HG03045 (cell line): ENCODE measurements around the gene FITM1.

Source experiments
- ATAC-seq: cut with Tn5 transposase; IDR thresholded peaks from one replicate; pipeline ENCODE4 v1.9.1; 2021; ENCODE audit warnings: mild to moderate bottlenecking, moderate library complexity; ENCODE audit not compliant: unreplicated experiment

The FITM1 gene

DNA sequence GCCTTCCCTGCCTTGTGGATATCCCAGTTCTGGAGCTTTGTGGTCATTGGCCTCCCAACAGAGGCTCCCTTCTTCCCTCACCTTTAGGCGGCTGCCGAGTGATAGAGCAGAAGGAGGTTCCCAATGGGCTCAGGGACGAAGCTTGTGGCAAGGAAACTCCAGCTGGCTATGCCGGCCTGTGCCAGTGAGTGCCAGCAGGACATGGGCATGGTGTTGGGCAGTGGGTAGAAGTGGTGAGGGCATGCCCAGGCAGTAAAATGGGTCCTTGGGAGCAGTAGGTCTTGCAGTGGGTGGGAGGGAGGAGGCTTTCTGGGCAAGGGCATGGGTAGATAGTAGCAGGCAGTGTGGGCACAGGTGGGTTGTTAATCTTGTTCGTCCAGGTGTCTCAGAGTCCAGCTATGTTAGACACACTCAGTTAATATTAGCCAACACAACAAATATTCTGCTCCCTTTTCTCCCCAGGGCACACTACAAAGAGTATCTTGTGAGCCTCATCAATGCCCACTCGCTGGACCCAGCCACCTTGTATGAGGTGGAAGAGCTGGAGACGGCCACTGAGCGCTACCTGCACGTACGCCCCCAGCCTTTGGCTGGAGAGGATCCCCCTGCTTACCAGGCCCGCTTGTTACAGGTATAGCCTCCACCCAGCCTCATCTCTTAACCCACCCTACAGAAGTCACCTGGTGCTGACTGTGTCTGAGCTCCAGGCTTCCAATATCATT lies 29.5 kb downstream of the FITM1 start:
- ATAC-seq = no peak

DNA sequence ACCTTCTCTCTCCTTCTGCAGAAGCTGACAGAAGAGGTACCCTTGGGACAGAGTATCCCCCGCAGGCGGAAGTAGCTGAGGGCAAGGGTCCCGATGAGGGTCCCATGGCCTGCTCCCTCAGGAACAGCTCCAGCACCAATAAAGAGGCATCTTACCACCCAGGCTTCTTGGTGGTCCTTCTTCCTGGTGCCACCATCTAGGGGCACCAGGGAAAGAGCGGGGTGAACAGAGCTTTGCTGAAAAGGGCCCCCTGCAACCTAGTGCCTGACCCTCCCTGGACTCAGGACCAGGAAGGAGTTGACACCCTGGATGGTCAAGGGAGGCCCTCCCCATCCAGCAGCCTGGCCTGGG lies 30.0 kb downstream of the FITM1 start:
- no peak for ATAC-seq

DNA sequence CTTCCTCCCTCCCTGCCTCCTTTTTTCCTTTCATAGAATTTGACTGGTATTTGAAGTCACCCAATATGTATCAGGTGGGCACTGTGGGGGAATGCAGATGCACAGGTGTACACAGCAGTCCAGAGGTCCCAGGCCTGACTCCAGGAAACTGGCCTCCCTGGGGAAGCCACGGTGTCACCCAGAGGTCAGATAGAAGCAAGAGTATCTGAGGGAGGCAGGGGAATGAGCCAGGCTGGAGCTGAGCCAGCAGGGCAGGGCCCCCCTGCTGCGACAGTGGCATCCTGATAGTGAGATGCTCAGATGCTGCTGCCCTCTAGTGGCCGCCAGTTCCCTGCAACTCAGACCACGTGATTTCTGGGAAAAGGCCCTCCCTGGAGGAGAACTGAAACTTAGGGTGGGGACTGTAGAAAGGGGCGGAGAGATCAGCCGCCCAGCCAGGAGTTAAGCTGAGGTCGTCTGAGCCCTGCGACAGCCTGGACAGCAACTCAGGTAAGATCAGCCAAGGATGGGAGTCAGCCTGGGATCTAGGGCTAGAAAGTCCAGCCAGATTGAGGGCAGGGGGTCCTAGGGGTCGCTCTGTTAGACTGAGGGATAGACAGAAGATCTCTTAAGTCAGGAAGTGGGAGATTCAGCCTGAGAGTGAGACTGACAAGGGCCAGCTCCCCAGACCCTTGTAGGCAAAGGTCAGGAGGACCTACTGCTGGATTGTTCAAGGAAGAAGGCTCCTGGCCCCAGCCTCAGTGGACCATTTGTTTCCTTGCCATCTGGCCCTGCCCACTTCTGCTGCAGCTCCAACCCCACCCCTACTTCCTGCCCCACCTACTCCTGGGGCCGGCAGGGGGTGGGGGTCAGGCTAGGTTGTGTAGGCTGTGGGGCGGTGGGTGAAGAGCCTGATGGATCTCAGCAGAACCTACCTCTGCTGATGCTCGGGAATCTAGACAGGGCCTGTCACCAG lies 30.7 kb downstream of the FITM1 start, which contains the start of gene IRF9:
Gene IRF9 (plus strand): TSS at position 416 of the 955 bp plus-strand sequence. CDS start 880 bp downstream, outside the sequence.
- ATAC-seq = peak; percentile 71

DNA sequence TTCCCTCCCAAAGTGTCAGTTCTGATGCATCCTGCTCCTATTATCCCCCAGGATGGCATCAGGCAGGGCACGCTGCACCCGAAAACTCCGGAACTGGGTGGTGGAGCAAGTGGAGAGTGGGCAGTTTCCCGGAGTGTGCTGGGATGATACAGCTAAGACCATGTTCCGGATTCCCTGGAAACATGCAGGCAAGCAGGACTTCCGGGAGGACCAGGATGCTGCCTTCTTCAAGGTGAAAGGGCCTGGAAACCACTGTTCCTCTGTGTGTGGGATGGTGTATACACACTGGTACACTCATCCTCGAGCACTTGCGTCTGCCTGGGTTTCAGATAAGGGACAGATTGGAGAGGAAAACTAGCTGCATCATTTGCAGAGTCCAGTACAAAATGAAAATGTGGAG lies 31.6 kb downstream of the FITM1 start:
- ATAC-seq = no peak

DNA sequence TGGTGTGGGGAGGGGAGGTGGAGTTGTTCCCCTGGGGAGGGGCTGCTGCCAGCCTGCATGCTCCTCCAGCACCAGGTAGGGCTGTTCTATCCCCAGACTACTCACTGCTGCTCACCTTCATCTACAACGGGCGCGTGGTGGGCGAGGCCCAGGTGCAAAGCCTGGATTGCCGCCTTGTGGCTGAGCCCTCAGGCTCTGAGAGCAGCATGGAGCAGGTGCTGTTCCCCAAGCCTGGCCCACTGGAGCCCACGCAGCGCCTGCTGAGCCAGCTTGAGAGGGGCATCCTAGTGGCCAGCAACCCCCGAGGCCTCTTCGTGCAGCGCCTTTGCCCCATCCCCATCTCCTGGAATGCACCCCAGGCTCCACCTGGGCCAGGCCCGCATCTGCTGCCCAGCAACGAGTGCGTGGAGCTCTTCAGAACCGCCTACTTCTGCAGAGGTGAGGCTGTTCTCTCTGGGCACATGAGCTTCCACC lies 34.1 kb downstream of the FITM1 start:
- ATAC-seq = no peak

DNA sequence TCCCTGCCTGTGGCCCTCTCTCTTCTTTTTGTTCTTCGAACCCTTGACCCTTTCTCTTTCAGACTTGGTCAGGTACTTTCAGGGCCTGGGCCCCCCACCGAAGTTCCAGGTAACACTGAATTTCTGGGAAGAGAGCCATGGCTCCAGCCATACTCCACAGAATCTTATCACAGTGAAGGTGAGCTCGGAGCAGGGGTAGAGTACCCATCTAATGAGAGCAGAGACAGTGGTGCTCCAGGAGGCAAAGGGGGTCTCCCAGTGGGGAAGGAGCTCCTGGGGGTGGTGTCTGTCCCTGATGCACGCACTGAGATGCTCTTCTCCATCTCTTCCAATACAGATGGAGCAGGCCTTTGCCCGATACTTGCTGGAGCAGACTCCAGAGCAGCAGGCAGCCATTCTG lies 35.3 kb downstream of the FITM1 start:
- no peak for ATAC-seq

DNA sequence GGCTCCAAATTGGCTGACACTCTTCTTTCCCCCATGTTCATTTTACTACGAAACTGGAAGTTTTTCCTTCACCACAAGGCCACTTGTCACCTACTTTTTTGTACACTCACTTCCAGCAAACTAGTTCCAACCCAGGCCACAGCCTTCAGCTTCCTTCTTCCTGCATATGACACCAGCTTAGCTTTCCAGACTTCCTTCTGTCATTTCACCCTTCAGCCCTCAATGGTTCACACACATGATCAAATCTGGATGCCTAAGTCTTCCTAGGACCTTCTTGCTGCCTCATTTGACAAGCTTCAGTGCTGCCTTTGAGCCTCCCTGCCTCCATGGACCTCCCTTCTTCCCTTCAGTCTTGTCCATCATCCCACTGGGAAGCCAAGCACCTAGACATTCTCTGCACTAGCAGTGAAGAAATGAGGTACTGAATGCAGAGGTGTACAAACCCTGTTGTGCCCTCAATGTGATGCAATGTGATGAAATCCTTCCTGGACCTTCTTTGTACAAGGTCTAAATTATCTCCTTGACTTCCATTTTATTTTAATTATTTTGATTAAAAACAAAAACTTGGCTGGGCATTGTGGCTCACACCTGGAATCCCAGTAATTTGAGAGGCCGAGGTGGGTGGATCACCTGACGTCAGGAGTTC lies 37.1 kb downstream of the FITM1 start:
- ATAC-seq = no peak

DNA sequence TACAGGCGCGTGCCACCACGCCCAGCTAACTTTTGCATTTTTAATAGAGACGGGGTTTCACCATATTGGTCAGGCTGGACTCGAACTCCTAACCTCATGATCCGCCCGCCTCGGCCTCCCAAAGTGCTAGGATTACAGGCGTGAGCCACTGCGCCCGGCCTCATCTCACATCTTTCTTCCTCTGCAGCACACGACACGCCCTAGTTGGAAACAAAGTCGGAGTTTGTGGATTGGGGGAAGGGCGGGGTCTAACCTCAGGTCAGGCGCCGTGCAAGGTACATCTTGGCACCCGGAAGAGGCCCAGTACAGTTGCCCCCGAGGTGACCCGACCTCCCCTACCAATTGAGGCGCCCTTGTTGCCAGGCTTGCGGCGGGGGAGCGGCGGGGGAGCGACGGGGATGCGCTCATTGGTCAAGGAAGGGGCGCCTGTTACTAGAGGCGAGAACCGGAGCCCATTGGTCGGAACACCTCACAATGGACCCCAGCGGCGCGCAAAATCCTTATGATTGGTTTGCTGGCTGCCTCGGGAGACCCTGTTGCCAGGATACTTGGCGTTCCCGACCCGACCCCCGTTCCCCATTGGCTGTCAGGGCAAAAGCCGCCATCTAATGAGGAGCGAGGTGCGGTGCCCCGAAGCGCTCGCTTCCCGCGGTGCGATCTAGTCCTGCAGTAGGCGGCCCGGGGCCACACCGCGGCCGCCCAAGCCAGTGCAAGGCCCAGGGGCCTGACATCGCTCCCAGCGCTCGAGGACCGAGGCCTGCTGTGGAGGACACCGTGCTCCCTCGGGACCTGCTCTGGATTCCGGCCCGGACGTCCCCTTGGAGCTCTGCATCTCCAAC lies 41.2 kb downstream of the FITM1 start, which contains the start of gene REC8:
Gene REC8 (plus strand): TSS at position 659 of the 839 bp plus-strand sequence. CDS start 473 bp downstream, outside the sequence.
- peak; percentile 59 for ATAC-seq

DNA sequence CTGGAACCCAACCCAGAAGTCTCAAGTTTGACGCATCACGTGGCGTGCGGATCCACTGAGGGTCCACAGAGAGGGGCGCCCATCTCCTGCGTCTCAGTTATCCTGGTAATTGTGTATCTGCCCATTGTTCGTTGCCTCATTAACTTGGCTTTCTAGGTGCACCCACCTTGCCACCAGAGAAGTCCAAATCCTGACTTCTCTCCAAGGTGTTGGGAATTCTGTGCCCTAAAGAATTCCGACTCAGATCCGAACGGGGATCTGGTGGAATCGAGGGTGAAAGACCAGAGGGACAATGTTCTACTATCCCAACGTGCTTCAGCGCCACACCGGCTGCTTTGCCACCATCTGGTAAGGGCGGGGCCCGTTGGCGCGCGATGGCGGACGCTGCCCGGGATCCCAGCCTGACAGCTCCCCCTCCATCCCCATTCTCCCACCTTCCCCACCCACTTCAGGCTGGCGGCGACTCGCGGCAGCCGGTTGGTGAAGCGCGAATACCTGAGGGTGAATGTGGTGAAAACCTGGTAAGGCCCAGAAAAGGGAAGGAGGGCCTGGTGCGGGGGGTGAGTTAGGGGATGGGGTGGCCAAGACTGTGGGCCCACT lies 41.9 kb downstream of the FITM1 start:
- ATAC-seq = no peak

DNA sequence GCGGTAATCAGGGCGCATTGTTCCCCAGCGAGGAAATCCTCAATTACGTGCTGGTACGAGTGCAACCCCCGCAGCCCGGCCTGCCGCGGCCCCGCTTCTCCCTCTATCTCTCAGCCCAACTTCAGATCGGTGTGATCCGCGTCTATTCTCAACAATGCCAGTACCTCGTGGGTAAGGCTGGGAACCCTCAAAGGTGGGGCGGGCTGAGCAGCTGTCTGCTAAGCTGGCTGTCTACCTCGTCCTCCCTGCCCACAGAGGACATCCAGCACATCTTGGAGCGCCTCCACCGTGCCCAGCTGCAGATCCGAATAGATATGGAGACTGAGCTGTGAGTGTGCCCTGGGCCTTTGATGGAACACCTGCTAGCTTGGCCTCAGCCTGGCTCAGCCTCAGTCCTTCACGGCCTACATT lies 42.4 kb downstream of the FITM1 start:
- ATAC-seq = no peak

DNA sequence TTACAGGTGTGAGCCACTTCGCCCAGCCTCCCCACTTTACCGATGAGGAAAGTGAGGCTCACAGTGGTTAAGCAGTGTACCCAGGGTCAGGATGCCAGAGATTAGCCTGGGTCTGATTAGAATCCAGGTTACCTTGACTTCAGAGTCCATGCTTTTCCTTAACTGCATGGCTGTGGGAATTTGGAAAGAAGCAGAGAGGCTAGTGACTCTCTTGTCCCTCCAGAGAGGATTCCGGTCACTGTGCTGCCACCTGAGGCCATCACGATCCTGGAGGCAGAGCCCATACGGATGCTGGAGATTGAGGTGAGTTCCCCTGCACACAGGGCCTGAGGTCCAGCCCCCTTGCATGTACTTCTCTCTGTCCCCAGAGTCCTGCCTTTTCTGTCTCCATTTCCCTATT lies 46.1 kb downstream of the FITM1 start:
- no peak for ATAC-seq

DNA sequence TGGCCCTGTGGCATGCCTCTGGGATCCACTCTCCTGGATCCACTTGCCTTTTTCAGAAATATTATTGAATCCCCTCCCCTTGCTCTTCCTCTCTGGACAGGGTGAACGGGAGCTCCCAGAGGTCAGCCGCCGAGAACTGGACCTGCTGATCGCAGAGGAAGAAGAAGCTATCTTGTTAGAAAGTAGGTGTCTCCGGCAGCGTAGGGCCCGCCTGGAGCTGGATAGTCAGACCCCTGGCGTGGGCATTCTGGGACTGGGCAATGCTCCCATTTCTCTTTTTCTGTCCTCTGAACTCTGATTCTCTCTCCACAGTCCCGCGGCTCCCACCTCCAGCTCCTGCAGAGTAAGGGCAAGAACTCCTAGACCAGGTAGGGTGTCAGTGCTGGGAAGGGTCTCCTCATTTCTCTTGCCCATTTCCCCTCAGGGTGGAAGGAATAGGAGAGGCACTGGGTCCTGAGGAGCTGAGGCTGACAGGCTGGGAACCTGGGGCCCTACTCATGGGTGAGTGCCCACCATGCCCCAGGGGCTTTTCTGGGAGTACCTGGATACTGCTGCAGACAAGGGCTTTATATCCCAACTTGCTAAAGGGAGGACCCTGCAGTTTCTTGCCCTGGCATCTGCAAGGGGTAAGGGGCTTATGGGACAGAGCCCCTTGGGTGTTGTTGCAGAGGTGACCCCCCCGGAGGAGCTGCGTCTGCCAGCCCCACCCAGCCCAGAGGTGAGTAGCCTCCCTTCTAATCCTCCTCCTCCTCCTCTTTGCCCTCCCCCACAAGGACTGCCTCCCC lies 46.8 kb downstream of the FITM1 start:
- ATAC-seq = no peak

DNA sequence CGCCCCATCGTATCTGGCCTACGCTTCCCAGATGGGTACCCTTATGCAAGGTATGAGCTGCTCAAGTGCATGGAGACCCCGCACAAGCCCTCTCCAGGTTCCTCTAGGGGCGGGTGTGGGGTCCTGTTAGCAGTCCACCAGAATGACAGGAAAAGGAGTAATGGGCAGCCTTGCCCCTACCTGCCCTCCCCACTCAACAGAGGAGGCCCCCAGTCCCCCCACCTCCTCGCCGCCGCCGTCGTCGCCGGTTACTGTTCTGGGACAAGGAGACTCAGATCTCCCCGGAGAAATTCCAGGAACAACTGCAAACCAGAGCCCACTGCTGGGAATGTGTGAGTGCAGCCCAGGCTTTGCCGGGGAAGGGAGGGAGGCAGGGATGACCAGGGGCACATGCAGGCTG lies 47.4 kb downstream of the FITM1 start:
- ATAC-seq = no peak

DNA sequence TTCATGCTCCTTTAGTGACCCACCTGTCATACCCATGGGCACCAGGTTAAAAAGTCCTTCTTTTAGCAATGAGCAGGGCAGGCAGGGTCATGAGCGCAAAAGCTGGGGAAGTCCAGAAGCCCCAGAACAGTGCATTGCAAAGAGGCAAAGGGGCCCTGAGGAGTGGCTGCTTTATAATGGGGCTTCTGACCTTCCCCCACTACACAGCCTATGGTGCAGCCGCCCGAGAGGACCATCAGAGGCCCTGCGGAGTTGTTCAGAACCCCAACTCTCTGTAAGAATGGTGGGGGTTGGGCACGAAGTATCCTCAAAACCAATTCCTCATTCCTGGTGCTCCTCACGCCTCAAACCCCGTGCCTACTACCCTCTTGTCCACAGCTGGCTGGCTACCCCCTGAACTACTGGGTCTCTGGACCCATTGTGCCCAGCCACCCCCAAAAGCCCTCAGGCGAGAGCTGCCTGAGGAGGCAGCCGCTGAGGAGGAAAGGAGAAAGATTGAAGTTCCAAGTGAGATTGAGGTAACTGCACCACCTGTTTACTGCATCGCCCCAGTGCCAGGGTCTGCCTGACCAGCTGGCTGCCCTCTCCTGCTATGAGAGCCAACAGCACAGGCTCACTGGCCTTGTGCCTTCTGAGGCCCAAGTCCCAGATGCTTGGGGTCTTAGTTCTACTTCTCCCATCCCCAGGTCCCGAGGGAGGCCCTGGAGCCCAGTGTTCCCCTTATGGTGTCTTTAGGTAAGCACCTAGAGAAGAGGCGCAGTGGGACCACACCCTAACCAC lies 48.1 kb downstream of the FITM1 start:
- ATAC-seq = no peak

DNA sequence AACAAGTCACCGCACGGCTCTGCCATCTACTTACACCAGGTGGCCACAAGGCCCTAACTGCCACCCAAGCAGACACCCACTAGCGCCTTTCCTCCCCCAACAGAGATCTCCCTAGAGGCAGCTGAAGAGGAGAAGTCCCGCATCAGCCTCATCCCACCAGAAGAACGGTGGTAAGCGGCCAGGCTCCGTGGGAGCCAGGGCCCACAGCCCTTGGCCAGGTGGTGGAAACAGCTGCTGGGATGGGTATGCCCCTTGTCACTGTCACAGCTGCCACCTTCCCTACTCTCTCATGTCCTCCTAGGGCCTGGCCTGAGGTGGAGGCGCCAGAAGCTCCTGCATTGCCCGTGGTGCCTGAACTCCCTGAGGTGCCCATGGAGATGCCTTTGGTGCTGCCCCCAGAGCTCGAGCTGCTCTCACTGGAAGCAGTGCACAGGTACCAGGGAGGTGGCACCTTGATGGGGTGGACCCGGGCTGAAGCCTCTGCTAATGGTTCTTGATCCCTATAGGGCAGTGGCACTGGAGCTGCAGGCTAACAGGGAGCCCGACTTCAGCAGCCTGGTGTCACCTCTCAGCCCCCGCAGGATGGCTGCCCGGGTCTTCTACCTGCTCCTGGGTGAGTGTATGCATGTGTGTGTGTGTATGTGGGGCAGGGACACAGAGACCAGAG lies 49.0 kb downstream of the FITM1 start:
- no peak for ATAC-seq

DNA sequence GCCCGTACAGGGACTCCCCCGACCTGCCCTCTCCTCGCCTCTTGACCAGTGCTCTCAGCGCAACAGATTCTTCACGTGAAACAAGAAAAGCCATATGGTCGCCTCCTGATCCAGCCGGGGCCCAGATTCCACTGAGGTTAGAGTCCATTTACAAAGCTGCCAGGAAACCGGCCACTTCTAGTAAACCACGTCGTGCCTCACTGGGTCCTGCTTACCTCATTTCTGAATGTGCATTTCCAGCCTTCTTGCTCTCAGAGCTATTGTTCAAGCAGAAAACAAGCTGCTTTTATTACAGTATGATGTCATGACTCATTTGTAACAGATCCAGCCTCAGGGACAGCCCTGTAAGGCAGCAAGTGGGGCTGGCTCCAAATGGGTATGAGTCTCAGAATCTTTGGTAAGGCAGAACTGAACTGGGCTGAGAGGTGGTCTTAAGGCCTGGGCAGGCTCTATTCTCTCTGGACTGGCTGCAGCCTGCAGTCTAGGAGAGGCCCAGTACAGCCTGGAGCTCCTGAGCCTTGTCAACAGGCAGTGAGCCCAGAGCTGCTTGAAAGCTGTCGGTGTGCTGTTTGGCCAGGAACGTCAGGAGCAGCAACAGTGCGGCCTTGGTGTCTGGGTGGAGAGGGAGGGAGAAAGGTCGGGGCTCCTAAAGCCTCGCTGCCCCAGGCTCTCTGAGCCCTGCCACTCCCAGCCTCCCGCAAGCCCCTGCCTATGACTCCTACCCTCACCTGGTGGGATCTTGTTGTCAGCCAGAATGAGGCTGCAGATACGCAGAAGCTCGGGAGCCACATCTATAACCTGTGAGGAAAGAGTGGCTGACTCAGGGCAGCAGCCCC lies 49.7 kb downstream of the FITM1 start:
- no peak for ATAC-seq
